ENCODE results near the gene COBLL1.
"Not testable (repeated sequence)": the region's sequence is repeated elsewhere in the genome, so short reads cannot be mapped to it uniquely, and the experiment has no call there.

Gene COBLL1

DNA sequence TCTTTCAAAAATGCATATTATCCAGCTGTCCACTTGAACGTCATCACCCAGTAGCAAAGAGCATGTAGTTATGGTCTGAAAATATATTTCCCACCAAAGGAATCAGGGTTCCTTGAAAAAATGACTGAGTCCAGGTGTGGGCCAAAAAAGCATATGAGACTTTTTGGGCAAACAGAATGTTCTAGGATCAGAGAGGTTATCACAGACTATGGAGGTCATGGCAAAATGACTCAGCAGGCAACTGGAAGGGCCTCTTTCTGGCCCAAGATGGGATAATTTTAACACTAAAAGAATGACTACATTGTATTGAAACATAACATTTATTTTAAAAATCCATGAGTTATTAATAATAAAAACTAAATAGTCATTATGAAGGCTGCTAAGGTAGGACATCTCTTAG, 77.1 kb downstream of the COBLL1 start:
- no peak overlapping the region for H3K27ac ChIP-seq (ENCODE audit: extremely low read depth, low read depth, low read length)
- H3K36me3 ChIP-seq (ENCODE audit: control insufficient read depth in 2 of 2, insufficient read depth in 1 of 2, low read length in 2 of 2) = no peaks in the 10 kb centered on the region
- TF ChIP-seq ZFP69B (tag by site-specific recombination; IDR thresholded peaks at IDR 0.05) (no peak), ZNF521 (tag by site-specific recombination; IDR thresholded peaks at IDR 0.05) (no peak), ZNF138 (tag by site-specific recombination; IDR thresholded peaks at IDR 0.05; ENCODE audit: borderline replicate concordance) (no peak), ZNF37A (tag by site-specific recombination; IDR thresholded peaks at IDR 0.05) (no peak), ZNF610 (tag by site-specific recombination; IDR thresholded peaks at IDR 0.05; ENCODE audit: borderline replicate concordance) (no peak)
- no peaks in the 10 kb centered on the region for H3K9me3 ChIP-seq (ENCODE audit: control insufficient read depth, insufficient read depth, low read depth, low read length)
- ChIA-PET POLR2A (no interaction called here), CTCF (interaction anchor here (0.7 kb wide), 1 partner anchor 77 kb away, joined by 3 read pairs; the partner anchor contains the start of gene COBLL1)
- H3K4me1 ChIP-seq (ENCODE audit: control insufficient read depth, insufficient read depth, low read length) = peaks cover 6% of the 10 kb centered on the region; the same call in 1 of the 2 replicates
- H3K4me3 ChIP-seq (ENCODE audit: low read depth, low read length) = no peak overlapping the region

DNA sequence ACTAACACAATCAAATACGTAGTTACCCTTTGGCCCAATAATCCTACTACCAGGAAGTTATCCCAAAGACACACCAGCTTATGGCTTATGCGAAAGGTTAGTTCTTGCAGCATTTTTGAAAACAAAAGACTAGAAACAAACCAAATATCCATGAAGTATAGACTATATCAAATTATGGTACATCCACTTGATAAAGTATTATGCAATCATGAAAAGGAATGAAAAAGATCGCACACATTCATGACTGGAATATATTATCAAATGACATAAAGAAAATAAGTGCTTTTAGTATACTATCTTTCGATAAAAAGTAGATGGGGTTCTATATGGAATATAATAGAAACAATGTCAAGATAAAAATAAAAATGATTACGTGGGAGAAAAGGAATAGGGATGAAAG, 78.2 kb downstream of the COBLL1 start:
- H3K27ac ChIP-seq (ENCODE audit: extremely low read depth, low read depth, low read length) = no peak overlapping the region
- H3K36me3 ChIP-seq (ENCODE audit: control insufficient read depth in 2 of 2, insufficient read depth in 1 of 2, low read length in 2 of 2) = no peaks in the 10 kb centered on the region
- H3K4me1 ChIP-seq (ENCODE audit: control insufficient read depth, insufficient read depth, low read length) = peaks cover 6% of the 10 kb centered on the region; the same call in 1 of the 2 replicates
- CTCF ChIA-PET = interaction anchor here (0.6 kb wide), 1 partner anchor 142 kb away, joined by 3 read pairs; no protein-coding TSS in a partner anchor
- H3K4me3 ChIP-seq (ENCODE audit: low read depth, low read length) = no peak overlapping the region
- H3K9me3 ChIP-seq (ENCODE audit: control insufficient read depth, insufficient read depth, low read depth, low read length) = no peaks in the 10 kb centered on the region
- TF ChIP-seq RBAK (tag by site-specific recombination; IDR thresholded peaks at IDR 0.05) (no peak), ZNF701 (tag by site-specific recombination; IDR thresholded peaks at IDR 0.05) (no peak), ZSCAN23 (tag by site-specific recombination; IDR thresholded peaks at IDR 0.05) (no peak), ZNF433 (tag by site-specific recombination; IDR thresholded peaks at IDR 0.05; ENCODE audit: low read depth) (no peak), ZNF146 (tag by site-specific recombination; IDR thresholded peaks at IDR 0.05) (peak; percentile 31; the same call in 1 of the 2 replicates), ZNF837 (tag by site-specific recombination; IDR thresholded peaks at IDR 0.05) (no peak), ZNF521 (tag by site-specific recombination; IDR thresholded peaks at IDR 0.05) (no peak), ZNF174 (tag by site-specific recombination; IDR thresholded peaks at IDR 0.05) (no peak)
- POLR2A ChIA-PET = no interaction called here

DNA sequence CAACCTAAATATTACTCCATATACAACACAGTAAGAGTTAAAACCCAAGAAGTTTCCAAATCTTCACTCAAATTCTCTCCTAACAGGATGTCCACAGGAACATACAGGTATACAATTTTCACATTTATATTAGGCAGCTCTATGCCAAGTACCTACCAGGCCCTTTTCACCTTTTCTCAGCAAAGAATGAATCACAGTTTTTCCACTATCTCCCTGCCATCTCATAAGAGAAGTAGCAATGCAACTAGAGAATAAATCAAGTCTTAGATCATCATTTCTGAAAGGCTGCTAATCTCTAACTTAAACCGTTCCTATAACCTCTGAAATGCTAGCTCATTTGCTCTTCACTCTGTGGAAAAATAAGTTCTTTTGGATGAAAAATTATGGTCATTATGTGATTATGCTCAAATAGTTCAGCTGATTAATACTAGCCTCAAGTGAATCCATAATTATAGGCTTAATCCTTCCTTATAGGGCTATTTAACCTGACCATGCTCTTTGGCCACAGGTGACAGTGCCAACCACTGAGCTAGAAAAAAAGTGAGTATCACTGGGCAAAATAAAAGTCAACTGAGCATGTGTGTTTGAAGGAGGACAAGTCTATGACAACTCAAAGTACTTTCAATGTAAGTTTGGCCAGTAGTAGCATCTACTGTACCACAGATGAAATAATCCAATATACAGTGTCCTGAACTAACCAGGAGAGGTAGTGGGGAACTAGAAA, 79.7 kb downstream of the COBLL1 start:
- TF ChIP-seq WT1 (tag by site-specific recombination; IDR thresholded peaks at IDR 0.05) (no peak), GLIS2 (tag by site-specific recombination; IDR thresholded peaks at IDR 0.05) (no peak), RBAK (tag by site-specific recombination; IDR thresholded peaks at IDR 0.05) (no peak)
- TF ChIP-seq, protein P1, sequence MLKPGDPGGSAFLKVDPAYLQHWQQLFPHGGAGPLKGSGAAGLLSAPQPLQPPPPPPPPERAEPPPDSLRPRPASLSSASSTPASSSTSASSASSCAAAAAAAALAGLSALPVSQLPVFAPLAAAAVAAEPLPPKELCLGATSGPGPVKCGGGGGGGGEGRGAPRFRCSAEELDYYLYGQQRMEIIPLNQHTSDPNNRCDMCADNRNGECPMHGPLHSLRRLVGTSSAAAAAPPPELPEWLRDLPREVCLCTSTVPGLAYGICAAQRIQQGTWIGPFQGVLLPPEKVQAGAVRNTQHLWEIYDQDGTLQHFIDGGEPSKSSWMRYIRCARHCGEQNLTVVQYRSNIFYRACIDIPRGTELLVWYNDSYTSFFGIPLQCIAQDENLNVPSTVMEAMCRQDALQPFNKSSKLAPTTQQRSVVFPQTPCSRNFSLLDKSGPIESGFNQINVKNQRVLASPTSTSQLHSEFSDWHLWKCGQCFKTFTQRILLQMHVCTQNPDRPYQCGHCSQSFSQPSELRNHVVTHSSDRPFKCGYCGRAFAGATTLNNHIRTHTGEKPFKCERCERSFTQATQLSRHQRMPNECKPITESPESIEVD (tag by site-specific recombination; IDR thresholded peaks at IDR 0.05) = peak; percentile 24; the same call in 1 of the 2 replicates

GRCh38 chr2:164761201-164761600, 80.4 kb downstream of the COBLL1 start:
- H3K36me3 ChIP-seq (ENCODE audit: control insufficient read depth in 2 of 2, insufficient read depth in 1 of 2, low read length in 2 of 2); H3K9me3 ChIP-seq (ENCODE audit: control insufficient read depth, insufficient read depth, low read depth, low read length); H3K27ac ChIP-seq (ENCODE audit: extremely low read depth, low read depth, low read length); H3K4me3 ChIP-seq (ENCODE audit: low read depth, low read length); POLR2A ChIA-PET: not testable (repeated sequence)
- CTCF ChIA-PET = interaction anchor here (1.3 kb wide), 1 partner anchor 23 kb away, joined by 3 read pairs; no protein-coding TSS in a partner anchor
- peaks cover 14% of the 10 kb centered on the region for H3K4me1 ChIP-seq (ENCODE audit: control insufficient read depth, insufficient read depth, low read length)
- TF ChIP-seq, protein P2, sequence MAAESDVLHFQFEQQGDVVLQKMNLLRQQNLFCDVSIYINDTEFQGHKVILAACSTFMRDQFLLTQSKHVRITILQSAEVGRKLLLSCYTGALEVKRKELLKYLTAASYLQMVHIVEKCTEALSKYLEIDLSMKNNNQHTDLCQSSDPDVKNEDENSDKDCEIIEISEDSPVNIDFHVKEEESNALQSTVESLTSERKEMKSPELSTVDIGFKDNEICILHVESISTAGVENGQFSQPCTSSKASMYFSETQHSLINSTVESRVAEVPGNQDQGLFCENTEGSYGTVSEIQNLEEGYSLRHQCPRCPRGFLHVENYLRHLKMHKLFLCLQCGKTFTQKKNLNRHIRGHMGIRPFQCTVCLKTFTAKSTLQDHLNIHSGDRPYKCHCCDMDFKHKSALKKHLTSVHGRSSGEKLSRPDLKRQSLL (tag by site-specific recombination; IDR thresholded peaks at IDR 0.05) = peak; percentile 64; the same call in 1 of the 2 replicates

More for the DNA sequence above, 79.7 kb downstream of the COBLL1 start:
- Histone ChIP-seq H3K9me3 (ENCODE audit: control insufficient read depth, insufficient read depth, low read depth, low read length) (no peaks in the 10 kb centered on the region), H3K4me3 (ENCODE audit: low read depth, low read length) (no peak overlapping the region), H3K27ac (ENCODE audit: extremely low read depth, low read depth, low read length) (no peak overlapping the region), H3K4me1 (ENCODE audit: control insufficient read depth, insufficient read depth, low read length) (peaks cover 13% of the 10 kb centered on the region), H3K36me3 (ENCODE audit: control insufficient read depth in 2 of 2, insufficient read depth in 1 of 2, low read length in 2 of 2) (no peaks in the 10 kb centered on the region)
- CTCF ChIA-PET = interaction anchor here (1.3 kb wide), 1 partner anchor 24 kb away, joined by 3 read pairs; no protein-coding TSS in a partner anchor
- POLR2A ChIA-PET = no interaction called here

Measured in HEK293 (cell line).